GM23248 (cell line): ENCODE data around the gene FKBP6.
"Not testable (repeated sequence)": the region's sequence is repeated elsewhere in the genome, so short reads cannot be mapped to it uniquely, and the experiment has no call there.

Experiments
- EZH2 ChIP-seq: fragments of 200-600 bp; sonication (generic); IDR thresholded peaks from 2 replicates; pipeline ENCODE4 v1.6.1; 2018; ENCODE audit warnings: antibody characterized with exemption, mild to moderate bottlenecking; ENCODE audit not compliant: insufficient read depth, poor library complexity, severe bottlenecking
- EZH2phosphoT487 ChIP-seq: fragments of 200-600 bp; sonication (generic); IDR thresholded peaks from 2 replicates; pipeline ENCODE4 v1.6.1; 2018; ENCODE audit warnings: antibody characterized with exemption, moderate library complexity, mild to moderate bottlenecking, low read depth; ENCODE audit not compliant: insufficient read depth

DNA sequence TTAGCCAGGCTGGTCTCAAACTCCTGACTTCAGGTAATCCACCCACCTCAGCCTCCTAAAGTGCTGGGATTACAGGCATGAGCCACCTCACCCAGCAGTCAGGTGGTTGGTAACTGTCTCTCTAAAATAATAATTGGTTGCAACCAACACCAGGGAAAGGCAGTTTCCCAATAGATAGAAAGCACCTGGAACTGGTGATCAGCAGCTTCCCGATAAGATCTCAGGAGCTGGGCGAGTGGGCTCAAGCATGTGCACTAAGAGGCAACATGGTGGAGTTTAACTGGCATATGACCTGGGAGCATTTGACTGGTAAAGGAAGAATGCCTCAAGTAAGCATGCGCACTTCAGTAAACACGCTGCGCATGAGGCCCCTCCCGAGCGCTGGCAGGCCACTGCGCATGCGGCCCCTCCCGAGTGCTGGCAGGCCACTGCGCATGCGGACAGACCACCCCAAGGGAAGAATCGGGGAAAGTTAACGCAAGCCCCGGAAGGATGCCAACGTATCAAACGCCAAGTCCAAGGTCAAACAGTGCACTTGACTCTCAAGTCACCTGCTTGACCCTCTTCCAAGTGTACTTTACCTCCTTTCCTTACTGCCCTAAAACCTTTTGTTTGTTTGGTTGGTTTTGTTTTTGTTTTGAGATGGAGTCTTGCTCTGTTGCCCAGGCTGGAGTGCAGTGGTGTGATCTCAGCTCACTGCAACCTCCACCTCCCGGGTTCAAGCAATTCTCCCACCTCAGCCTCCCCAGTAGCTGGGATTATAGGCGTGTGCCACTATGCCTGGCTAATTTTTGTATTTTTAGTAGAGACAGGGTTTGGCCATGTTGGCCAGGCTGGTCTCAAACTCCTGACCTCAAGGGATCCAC lies 71.5 kb downstream of the FKBP6 start:
- not testable (repeated sequence) for TF ChIP-seq EZH2, EZH2phosphoT487
